Measurements from ENCODE around the gene GRK5. TPM values are rescaled to one million over a fixed set of nuclear protein-coding genes. Genes with fewer than 3 reads are reported as not detected.

The GRK5 gene
- total and polyA plus RNA-seq, 7 donors = 7.9 to 32.4 (median 19.8) TPM

DNA sequence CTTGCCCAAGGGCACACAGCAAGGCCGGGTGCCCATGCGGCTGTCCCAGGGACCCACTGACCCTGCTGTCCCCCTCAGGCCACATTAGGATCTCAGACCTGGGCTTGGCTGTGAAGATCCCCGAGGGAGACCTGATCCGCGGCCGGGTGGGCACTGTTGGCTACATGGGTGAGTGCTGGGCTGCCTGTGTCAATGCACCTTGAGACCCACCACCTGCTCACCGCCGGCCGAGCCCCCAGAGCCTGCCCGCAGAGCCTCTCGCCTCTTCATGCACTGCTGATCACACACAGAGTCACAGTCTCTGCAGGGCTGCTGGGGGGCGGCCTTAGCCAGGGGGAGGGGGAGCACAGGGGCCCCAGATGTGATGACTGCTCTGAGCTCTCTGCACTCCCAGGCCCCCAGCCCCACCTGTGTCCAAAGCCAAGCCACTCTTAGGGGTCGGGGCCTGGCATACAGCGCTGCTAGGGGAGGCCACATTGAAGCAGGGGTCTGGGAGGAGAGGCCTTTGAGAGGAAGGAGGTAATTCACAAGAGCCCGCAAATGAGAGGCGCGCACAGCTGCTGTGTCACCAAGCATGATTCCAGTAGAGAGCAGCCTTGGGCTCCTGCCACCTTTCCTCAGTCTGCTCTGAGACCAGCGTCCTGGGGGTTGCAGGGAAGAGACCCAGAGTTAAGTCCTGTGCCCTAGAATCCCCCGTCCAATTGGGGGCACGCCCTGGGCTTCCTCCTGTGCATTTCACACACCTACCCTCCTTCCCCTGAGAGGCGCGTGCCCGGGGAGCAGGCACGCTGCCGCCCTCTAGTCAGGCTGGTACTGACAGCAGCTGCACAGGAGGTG lies 234.8 kb downstream of the GRK5 start:
- no peaks in the 10 kb centered on the region for H3K9me3 ChIP-seq
- H3K4me3 ChIP-seq = no peak overlapping the region
- WGBS, 2 donors = 55 to 67% methylated on average over 25 of the region's 25 CpGs
- TF ChIP-seq, protein P1, sequence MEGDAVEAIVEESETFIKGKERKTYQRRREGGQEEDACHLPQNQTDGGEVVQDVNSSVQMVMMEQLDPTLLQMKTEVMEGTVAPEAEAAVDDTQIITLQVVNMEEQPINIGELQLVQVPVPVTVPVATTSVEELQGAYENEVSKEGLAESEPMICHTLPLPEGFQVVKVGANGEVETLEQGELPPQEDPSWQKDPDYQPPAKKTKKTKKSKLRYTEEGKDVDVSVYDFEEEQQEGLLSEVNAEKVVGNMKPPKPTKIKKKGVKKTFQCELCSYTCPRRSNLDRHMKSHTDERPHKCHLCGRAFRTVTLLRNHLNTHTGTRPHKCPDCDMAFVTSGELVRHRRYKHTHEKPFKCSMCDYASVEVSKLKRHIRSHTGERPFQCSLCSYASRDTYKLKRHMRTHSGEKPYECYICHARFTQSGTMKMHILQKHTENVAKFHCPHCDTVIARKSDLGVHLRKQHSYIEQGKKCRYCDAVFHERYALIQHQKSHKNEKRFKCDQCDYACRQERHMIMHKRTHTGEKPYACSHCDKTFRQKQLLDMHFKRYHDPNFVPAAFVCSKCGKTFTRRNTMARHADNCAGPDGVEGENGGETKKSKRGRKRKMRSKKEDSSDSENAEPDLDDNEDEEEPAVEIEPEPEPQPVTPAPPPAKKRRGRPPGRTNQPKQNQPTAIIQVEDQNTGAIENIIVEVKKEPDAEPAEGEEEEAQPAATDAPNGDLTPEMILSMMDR (IDR thresholded peaks at IDR 0.05) = no peak
- TF ChIP-seq POLR2A (IDR thresholded peaks at IDR 0.05) (no peak), POLR2AphosphoS5 (IDR thresholded peaks at IDR 0.05) (no peak), EP300 (IDR thresholded peaks at IDR 0.05) (no peak)
- H3K4me1 ChIP-seq = peaks cover 0 to 21% (median 7%) of the 10 kb centered on the region in 4 donors
- no peak for DNase-seq
- intact Hi-C loops (cut with DNase I) = loop anchor here (2.0 kb wide), 1 partner anchor 23 kb away; no protein-coding TSS in a partner anchor
- no peaks in the 10 kb centered on the region for H3K27me3 ChIP-seq
- peaks cover 0 to 27% (median 9%) of the 10 kb centered on the region in 4 donors for H3K36me3 ChIP-seq
- peak overlapping the region; percentile 52 to 77 (median 61) for H3K27ac ChIP-seq

DNA sequence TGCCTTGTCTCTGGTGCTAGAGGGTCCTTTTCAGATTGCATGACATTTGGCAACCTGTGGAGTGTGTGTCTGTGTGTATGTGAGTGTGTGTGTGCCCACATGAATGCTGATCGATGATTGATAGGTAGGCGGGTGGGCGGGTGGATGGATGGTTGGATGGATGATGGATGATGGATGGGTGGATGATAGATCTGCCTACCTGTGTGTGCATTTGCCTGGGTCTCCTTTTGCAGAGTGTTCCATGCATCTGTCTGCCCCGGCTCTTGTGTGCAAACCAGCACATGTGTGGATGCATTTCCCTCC lies 235.3 kb downstream of the GRK5 start:
- no peak overlapping the region for H3K27ac ChIP-seq
- DNase-seq = no peak
- no peaks in the 10 kb centered on the region for H3K27me3 ChIP-seq
- no peak overlapping the region for H3K4me3 ChIP-seq
- no peaks in the 10 kb centered on the region for H3K9me3 ChIP-seq
- H3K36me3 ChIP-seq = peaks cover 0 to 28% (median 9%) of the 10 kb centered on the region in 4 donors
- peaks cover 0 to 21% (median 10%) of the 10 kb centered on the region in 4 donors for H3K4me1 ChIP-seq
- no peak for TF ChIP-seq EP300 (IDR thresholded peaks at IDR 0.05)
- TF ChIP-seq POLR2A (IDR thresholded peaks at IDR 0.05) = no peak
- TF ChIP-seq, protein P1 (IDR thresholded peaks at IDR 0.05) = no peak
- TF ChIP-seq POLR2AphosphoS5 (IDR thresholded peaks at IDR 0.05) = no peak
- intact Hi-C loops (cut with DNase I) = no loop called here
- 87 to 94% methylated on average over 4 of the region's 4 CpGs for WGBS, 2 donors

DNA sequence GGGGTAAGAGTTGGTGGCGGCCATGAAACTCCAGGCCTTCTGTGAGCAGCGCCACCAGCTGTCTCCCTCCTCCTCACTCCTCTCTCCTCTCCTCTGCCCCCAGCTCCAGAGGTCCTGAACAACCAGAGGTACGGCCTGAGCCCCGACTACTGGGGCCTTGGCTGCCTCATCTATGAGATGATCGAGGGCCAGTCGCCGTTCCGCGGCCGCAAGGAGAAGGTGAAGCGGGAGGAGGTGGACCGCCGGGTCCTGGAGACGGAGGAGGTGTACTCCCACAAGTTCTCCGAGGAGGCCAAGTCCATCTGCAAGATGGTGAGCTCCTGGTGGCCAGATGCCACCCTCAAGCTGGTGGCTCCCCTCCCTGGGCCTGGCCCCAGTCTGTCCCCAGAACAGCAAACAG lies 236.1 kb downstream of the GRK5 start:
- intact Hi-C loops (cut with DNase I) = no loop called here

DNA sequence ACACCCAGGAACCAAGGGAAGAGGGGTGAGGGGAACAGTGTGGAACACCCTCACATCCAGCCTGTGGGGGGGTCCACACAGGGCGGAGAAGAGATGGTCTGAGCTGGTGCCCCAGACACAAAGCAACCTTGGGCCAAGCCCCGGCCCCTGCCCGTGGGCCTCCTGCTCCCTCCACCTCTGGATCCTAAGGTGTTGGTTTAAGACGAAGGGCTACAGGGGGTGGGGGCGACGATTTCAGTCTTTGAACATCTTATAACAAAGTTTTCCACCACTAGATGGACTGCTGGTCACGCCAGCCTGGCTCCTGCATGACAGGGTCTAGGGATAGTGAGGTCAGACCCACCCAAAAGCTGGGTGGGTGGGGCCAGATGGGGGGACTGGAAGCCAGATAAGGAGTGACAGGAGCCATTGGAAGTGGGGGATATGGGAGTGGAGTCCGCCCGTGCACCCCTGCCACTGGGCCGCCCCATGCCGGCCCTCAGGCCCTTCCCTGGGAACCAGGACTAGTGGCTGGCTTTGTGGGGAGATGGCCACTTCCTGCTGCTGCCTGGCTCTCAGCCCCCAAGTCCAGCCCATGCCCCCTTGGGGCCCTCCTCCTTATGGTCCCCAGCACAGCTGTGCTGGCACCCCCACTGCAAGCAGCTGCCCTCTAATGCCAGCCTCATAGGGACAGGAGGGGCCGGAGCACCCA lies 236.7 kb downstream of the GRK5 start:
- no peak for DNase-seq
- Histone ChIP-seq H3K27ac (peak overlapping the region in 1 of 4 donors; percentile 7), H3K4me3 (no peak overlapping the region), H3K36me3 (peaks cover 0 to 30% (median 14%) of the 10 kb centered on the region in 4 donors), H3K4me1 (peaks cover 0 to 28% (median 17%) of the 10 kb centered on the region in 4 donors), H3K9me3 (no peaks in the 10 kb centered on the region), H3K27me3 (no peaks in the 10 kb centered on the region)
- TF ChIP-seq, protein P1 (IDR thresholded peaks at IDR 0.05) = no peak
- TF ChIP-seq POLR2A (IDR thresholded peaks at IDR 0.05) (no peak), POLR2AphosphoS5 (IDR thresholded peaks at IDR 0.05) (no peak), EP300 (IDR thresholded peaks at IDR 0.05) (no peak)
- 91 to 96% methylated on average over 12 of the region's 12 CpGs for WGBS, 2 donors
- intact Hi-C loops (cut with DNase I) = no loop called here

More for the DNA sequence above, 236.1 kb downstream of the GRK5 start:
- H3K4me3 ChIP-seq = no peak overlapping the region
- H3K9me3 ChIP-seq = no peaks in the 10 kb centered on the region
- no peaks in the 10 kb centered on the region for H3K27me3 ChIP-seq
- TF ChIP-seq POLR2AphosphoS5 (IDR thresholded peaks at IDR 0.05) (no peak), POLR2A (IDR thresholded peaks at IDR 0.05) (no peak), EP300 (IDR thresholded peaks at IDR 0.05) (no peak)
- TF ChIP-seq, protein P1 (IDR thresholded peaks at IDR 0.05) = no peak
- peaks cover 0 to 27% (median 15%) of the 10 kb centered on the region in 4 donors for H3K36me3 ChIP-seq
- H3K27ac ChIP-seq = no peak overlapping the region
- WGBS, 2 donors = 89 to 96% methylated on average over 15 of the region's 15 CpGs
- peaks cover 0 to 22% (median 13%) of the 10 kb centered on the region in 4 donors for H3K4me1 ChIP-seq
- no peak for DNase-seq

Data from sigmoid colon (tissue), 7 donors.